Measurements from ENCODE around the gene SPOCK3. TPM values are rescaled to one million over a fixed set of nuclear protein-coding genes. Genes with fewer than 3 reads are reported as not detected.

SPOCK3 gene
- polyA plus RNA-seq, 4 donors, result 3.5 to 8.6 TPM; not detected in 2

DNA sequence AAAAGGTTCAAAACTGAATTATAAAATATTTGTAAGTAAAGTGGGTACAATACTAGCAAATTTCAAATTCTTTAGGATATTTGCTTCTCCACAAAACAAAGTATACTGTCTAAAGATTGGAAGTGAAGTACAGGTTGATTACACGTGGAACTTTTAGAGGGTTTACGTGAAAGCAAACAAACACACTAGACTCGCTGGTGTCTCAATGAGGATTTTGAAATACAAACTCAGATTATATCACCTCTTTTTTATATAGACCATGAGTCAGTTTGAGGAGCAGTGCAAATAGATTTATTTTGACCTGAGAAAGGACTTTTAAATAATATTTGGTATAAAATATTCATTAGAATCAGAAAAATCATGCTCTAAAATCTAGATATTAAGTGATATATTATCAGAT lies 185.0 kb downstream of the SPOCK3 start:
- H3K27ac ChIP-seq (ENCODE audit: low read depth in 1 of 3, low read length in 2 of 3), result no peak overlapping the region
- WGBS, 3 donors, result 81 to 85% (median 82%) methylated on average over 3 of the region's 3 CpGs
- FAIRE-seq, result no peak

DNA sequence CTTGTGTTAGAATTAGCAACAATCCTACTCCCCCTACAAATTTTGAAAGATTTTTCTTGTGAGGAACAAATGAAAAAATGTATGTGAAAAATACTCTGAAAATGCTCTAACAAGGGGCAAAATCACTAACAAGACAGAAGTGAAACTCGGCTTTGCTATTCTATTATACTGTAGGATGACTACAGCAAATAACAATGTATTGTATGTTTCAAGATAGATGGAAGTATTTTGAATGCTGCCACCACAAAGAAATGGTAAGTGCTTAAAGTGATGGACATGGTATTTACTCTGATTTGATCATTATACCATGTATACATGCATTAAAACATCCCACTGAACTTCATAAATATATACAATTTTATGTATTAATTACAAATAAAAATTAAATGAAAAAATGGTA lies 192.8 kb downstream of the SPOCK3 start:
- Histone ChIP-seq H3K36me3 (ENCODE audit: control insufficient read depth in 3 of 3, insufficient read depth in 2 of 3, low read depth in 1 of 3, low read length in 3 of 3) (no peaks in the 10 kb centered on the region), H3K4me1 (ENCODE audit: control insufficient read depth in 3 of 3, insufficient read depth in 2 of 3, low read depth in 1 of 3, low read length in 2 of 3) (no peaks in the 10 kb centered on the region), H3K4me3 (ENCODE audit: low read depth in 1 of 3, low read length in 3 of 3) (no peak overlapping the region), H3K9me3 (ENCODE audit: control insufficient read depth in 2 of 2, insufficient read depth in 1 of 2, low read depth in 1 of 2, low read length in 1 of 2) (no peaks in the 10 kb centered on the region), H3K27me3 (ENCODE audit: control insufficient read depth in 3 of 3, insufficient read depth in 3 of 3, low read length in 3 of 3) (no peaks in the 10 kb centered on the region), H3K27ac (ENCODE audit: low read depth in 1 of 3, low read length in 2 of 3) (no peak overlapping the region)
- WGBS, 3 donors, result 64 to 80% (median 70%) methylated on average over 1 of the region's 1 CpG
- no peak for DNase-seq
- peak; percentile 81 for FAIRE-seq

More for the DNA sequence above, 185.0 kb downstream of the SPOCK3 start:
- Histone ChIP-seq H3K36me3 (ENCODE audit: control insufficient read depth in 3 of 3, insufficient read depth in 2 of 3, low read depth in 1 of 3, low read length in 3 of 3) (no peaks in the 10 kb centered on the region), H3K4me3 (ENCODE audit: low read depth in 1 of 3, low read length in 3 of 3) (no peak overlapping the region), H3K9me3 (ENCODE audit: control insufficient read depth in 2 of 2, insufficient read depth in 1 of 2, low read depth in 1 of 2, low read length in 1 of 2) (no peaks in the 10 kb centered on the region), H3K4me1 (ENCODE audit: control insufficient read depth in 3 of 3, insufficient read depth in 2 of 3, low read depth in 1 of 3, low read length in 2 of 3) (no peaks in the 10 kb centered on the region), H3K27me3 (ENCODE audit: control insufficient read depth in 3 of 3, insufficient read depth in 3 of 3, low read length in 3 of 3) (no peaks in the 10 kb centered on the region)
- DNase-seq, result no peak

DNA sequence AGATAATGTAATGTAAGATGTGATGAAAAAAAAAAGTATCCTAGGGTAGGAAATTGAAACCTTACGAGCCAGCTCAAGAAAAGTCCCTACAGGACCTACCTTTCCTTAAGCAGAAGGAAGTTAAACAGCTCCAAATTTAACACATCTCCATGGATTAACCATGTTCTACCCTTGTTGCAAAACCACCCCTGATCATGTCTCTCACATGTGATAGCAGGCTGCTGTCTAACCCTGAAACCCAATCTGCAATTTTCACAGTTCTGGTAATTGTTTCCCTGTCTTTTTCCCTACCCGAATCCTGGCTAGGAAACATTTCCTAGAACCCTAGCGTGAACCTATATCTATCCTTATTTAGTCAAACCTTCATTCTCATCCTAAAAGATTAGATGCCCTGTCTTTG lies 198.9 kb downstream of the SPOCK3 start:
- FAIRE-seq, result no peak
- no peaks in the 10 kb centered on the region for H3K27me3 ChIP-seq (ENCODE audit: control insufficient read depth in 3 of 3, insufficient read depth in 3 of 3, low read length in 3 of 3)
- 71 to 76% (median 72%) methylated on average over 3 of the region's 3 CpGs for WGBS, 3 donors
- no peak overlapping the region for H3K27ac ChIP-seq (ENCODE audit: low read depth in 1 of 3, low read length in 2 of 3)
- no peak overlapping the region for H3K4me3 ChIP-seq (ENCODE audit: low read depth in 1 of 3, low read length in 3 of 3)
- no peaks in the 10 kb centered on the region for H3K36me3 ChIP-seq (ENCODE audit: control insufficient read depth in 3 of 3, insufficient read depth in 2 of 3, low read depth in 1 of 3, low read length in 3 of 3)
- H3K9me3 ChIP-seq (ENCODE audit: control insufficient read depth in 2 of 2, insufficient read depth in 1 of 2, low read depth in 1 of 2, low read length in 1 of 2), result no peaks in the 10 kb centered on the region
- no peak for DNase-seq
- no peaks in the 10 kb centered on the region for H3K4me1 ChIP-seq (ENCODE audit: control insufficient read depth in 3 of 3, insufficient read depth in 2 of 3, low read depth in 1 of 3, low read length in 2 of 3)

DNA sequence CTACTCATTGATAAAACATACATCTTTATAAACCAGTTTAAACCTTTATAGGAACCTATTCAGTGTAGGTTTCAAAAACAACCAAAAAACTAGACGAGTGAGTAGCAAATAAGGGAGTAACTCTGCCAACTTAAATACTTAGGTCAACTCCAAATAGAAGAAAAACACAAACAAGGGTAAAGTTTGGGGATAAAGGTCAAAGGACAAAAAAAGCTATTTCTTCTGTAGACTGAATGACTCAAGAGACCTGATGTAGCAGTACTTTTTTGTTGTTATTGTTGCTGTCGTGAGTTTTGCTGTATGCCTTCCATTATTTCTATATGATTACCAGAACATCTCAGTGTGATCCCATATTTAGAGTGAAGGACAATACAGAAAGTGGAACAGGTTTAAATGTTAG lies 199.3 kb downstream of the SPOCK3 start:
- no peak overlapping the region for H3K27ac ChIP-seq (ENCODE audit: low read depth in 1 of 3, low read length in 2 of 3)

DNA sequence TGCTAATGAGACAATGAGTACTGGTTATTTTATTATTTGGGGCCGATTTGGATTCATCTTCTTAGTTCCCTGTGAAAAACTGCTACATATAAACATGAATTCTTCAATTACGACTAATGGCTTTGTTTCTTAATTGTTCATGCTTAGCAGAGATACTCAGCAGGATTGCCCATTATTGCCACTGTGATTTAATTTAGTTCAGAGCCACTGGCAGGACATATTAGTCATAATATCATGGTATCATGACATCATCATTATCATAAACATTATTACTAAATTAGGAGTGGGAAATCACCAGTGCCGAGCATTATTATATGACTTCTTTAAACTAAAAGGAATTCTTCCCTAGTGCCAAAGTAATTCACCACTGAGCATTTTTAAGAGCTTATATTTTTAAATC lies 201.4 kb downstream of the SPOCK3 start:
- H3K36me3 ChIP-seq (ENCODE audit: control insufficient read depth in 3 of 3, insufficient read depth in 2 of 3, low read depth in 1 of 3, low read length in 3 of 3), result no peaks in the 10 kb centered on the region
- H3K9me3 ChIP-seq (ENCODE audit: control insufficient read depth in 2 of 2, insufficient read depth in 1 of 2, low read depth in 1 of 2, low read length in 1 of 2), result no peaks in the 10 kb centered on the region
- no peaks in the 10 kb centered on the region for H3K4me1 ChIP-seq (ENCODE audit: control insufficient read depth in 3 of 3, insufficient read depth in 2 of 3, low read depth in 1 of 3, low read length in 2 of 3)
- no peak for DNase-seq
- no peaks in the 10 kb centered on the region for H3K27me3 ChIP-seq (ENCODE audit: control insufficient read depth in 3 of 3, insufficient read depth in 3 of 3, low read length in 3 of 3)
- H3K4me3 ChIP-seq (ENCODE audit: low read depth in 1 of 3, low read length in 3 of 3), result no peak overlapping the region
- 69 to 74% (median 70%) methylated on average over 3 of the region's 3 CpGs for WGBS, 3 donors
- FAIRE-seq, result no peak
- no peak overlapping the region for H3K27ac ChIP-seq (ENCODE audit: low read depth in 1 of 3, low read length in 2 of 3)

More for the DNA sequence above, 199.3 kb downstream of the SPOCK3 start:
- DNase-seq, result no peak
- H3K36me3 ChIP-seq (ENCODE audit: control insufficient read depth in 3 of 3, insufficient read depth in 2 of 3, low read depth in 1 of 3, low read length in 3 of 3), result no peaks in the 10 kb centered on the region
- no peak for FAIRE-seq
- H3K27me3 ChIP-seq (ENCODE audit: control insufficient read depth in 3 of 3, insufficient read depth in 3 of 3, low read length in 3 of 3), result no peaks in the 10 kb centered on the region
- no peak overlapping the region for H3K4me3 ChIP-seq (ENCODE audit: low read depth in 1 of 3, low read length in 3 of 3)
- WGBS, 3 donors, result 33 to 54% (median 51%) methylated on average over 2 of the region's 2 CpGs
- no peaks in the 10 kb centered on the region for H3K4me1 ChIP-seq (ENCODE audit: control insufficient read depth in 3 of 3, insufficient read depth in 2 of 3, low read depth in 1 of 3, low read length in 2 of 3)
- H3K9me3 ChIP-seq (ENCODE audit: control insufficient read depth in 2 of 2, insufficient read depth in 1 of 2, low read depth in 1 of 2, low read length in 1 of 2), result no peaks in the 10 kb centered on the region

DNA sequence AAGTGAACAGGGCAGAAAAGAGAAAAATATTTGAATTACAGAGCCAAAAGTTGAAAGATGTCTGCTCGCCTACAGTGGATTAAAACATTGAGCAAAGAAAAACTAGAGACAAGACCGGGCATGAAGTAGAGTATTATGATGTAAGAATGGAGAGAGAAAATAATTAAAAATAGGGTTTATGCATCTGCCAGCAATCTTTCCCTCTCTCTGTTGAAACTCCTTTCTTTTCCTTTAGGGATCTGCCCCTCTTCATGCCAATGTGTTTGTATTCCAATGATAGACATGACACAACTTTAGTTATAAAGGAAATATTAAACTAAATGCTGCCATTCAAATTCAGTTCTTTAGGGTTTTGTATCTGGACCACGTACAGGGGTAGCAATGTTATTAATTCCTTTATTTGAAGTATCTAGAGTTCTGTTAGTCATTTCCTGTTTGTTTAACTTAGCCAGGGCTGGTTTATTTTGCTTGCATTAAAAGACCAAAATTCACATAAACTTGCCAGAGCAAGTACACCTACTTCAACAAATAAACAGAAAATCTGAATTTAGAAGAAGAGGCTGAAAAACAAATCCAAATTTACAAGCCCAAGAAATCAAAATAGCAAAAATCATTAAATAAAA lies 202.6 kb downstream of the SPOCK3 start:
- FAIRE-seq, result no peak
- Histone ChIP-seq H3K36me3 (ENCODE audit: control insufficient read depth in 3 of 3, insufficient read depth in 2 of 3, low read depth in 1 of 3, low read length in 3 of 3) (no peaks in the 10 kb centered on the region), H3K4me3 (ENCODE audit: low read depth in 1 of 3, low read length in 3 of 3) (no peak overlapping the region), H3K4me1 (ENCODE audit: control insufficient read depth in 3 of 3, insufficient read depth in 2 of 3, low read depth in 1 of 3, low read length in 2 of 3) (no peaks in the 10 kb centered on the region), H3K9me3 (ENCODE audit: control insufficient read depth in 2 of 2, insufficient read depth in 1 of 2, low read depth in 1 of 2, low read length in 1 of 2) (no peaks in the 10 kb centered on the region), H3K27ac (ENCODE audit: low read depth in 1 of 3, low read length in 2 of 3) (no peak overlapping the region), H3K27me3 (ENCODE audit: control insufficient read depth in 3 of 3, insufficient read depth in 3 of 3, low read length in 3 of 3) (no peaks in the 10 kb centered on the region)
- WGBS, 3 donors, result 47 to 71% (median 66%) methylated on average over 3 of the region's 3 CpGs
- no peak for DNase-seq

DNA sequence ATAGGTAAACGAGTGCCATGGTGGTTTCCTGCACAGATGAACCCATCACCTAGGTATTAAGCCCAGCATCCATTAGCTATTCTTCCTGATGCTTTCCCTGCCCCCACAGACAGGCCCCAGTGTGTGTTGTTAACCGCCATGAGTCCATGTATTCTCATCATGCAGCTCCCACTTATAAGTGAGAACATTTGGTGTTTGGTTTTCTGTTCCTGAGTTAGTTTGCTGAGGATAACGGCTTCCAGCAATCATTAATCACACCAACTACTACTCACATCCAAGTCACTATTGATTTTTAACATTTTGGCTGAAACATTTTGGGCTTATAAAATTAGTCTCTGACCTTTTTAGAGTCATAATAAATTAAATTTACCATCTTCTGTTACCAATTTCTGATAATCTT lies 205.3 kb downstream of the SPOCK3 start:
- Histone ChIP-seq H3K4me1 (ENCODE audit: control insufficient read depth in 3 of 3, insufficient read depth in 2 of 3, low read depth in 1 of 3, low read length in 2 of 3) (no peaks in the 10 kb centered on the region), H3K36me3 (ENCODE audit: control insufficient read depth in 3 of 3, insufficient read depth in 2 of 3, low read depth in 1 of 3, low read length in 3 of 3) (no peaks in the 10 kb centered on the region), H3K9me3 (ENCODE audit: control insufficient read depth in 2 of 2, insufficient read depth in 1 of 2, low read depth in 1 of 2, low read length in 1 of 2) (no peaks in the 10 kb centered on the region), H3K27me3 (ENCODE audit: control insufficient read depth in 3 of 3, insufficient read depth in 3 of 3, low read length in 3 of 3) (no peaks in the 10 kb centered on the region), H3K27ac (ENCODE audit: low read depth in 1 of 3, low read length in 2 of 3) (no peak overlapping the region), H3K4me3 (ENCODE audit: low read depth in 1 of 3, low read length in 3 of 3) (no peak overlapping the region)
- FAIRE-seq, result no peak
- 45 to 63% (median 52%) methylated on average over 3 of the region's 3 CpGs for WGBS, 3 donors
- no peak for DNase-seq

DNA sequence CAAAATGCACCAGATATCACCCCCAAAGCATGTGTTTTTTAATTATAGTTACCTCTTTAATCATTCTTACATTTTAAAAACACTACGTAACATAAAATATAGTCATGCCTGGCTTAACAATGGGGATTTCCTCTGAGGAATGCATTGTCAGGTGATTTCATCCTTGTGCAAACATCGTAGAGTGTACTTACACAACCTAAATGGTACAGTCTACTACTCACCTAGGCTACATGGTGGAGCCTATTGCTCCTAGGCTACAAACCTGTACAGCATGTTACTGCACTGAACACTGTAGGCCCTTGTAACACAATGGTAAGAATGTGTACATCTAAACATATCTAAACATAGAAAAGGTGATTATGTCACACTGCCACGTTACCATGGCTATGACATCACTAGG lies 208.6 kb downstream of the SPOCK3 start:
- H3K9me3 ChIP-seq (ENCODE audit: control insufficient read depth in 2 of 2, insufficient read depth in 1 of 2, low read depth in 1 of 2, low read length in 1 of 2), result no peaks in the 10 kb centered on the region
- H3K4me1 ChIP-seq (ENCODE audit: control insufficient read depth in 3 of 3, insufficient read depth in 2 of 3, low read depth in 1 of 3, low read length in 2 of 3), result no peaks in the 10 kb centered on the region
- H3K27ac ChIP-seq (ENCODE audit: low read depth in 1 of 3, low read length in 2 of 3), result no peak overlapping the region
- FAIRE-seq, result no peak
- H3K27me3 ChIP-seq (ENCODE audit: control insufficient read depth in 3 of 3, insufficient read depth in 3 of 3, low read length in 3 of 3), result no peaks in the 10 kb centered on the region
- DNase-seq, result no peak
- no peak overlapping the region for H3K4me3 ChIP-seq (ENCODE audit: low read depth in 1 of 3, low read length in 3 of 3)
- WGBS, 3 donors, result 35 to 71% (median 41%) methylated on average over 3 of the region's 3 CpGs
- no peaks in the 10 kb centered on the region for H3K36me3 ChIP-seq (ENCODE audit: control insufficient read depth in 3 of 3, insufficient read depth in 2 of 3, low read depth in 1 of 3, low read length in 3 of 3)

DNA sequence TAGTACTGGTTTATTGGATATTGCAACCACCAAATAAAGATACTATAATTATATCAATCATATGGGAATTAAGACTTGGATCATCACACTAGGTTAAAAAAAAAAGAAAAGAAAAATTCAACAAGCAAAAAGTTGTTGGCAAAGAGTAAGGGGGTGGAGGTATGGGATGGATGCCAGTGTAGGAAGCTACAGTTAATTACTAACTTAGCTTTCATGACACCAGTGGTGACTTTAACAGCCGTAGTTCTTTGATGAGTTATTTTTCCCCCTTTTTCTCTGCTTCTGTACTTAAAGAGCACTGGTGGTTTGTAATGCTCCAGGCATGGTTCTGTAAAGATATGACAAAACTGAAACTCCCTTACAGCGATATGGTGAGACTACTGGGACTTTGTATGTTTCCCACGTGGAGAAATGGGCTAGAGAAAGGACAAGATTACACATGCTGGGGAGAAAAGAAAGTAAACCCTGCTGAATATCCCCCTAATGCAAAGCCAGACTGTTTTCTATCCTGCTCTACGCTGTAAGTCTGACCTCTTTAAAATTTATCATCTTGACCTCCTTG lies 210.8 kb downstream of the SPOCK3 start:
- WGBS, 3 donors, result 42 to 50% (median 45%) methylated on average over 4 of the region's 4 CpGs
- no peak overlapping the region for H3K4me3 ChIP-seq (ENCODE audit: low read depth in 1 of 3, low read length in 3 of 3)

More for the DNA sequence above, 210.8 kb downstream of the SPOCK3 start:
- no peak overlapping the region for H3K27ac ChIP-seq (ENCODE audit: low read depth in 1 of 3, low read length in 2 of 3)
- H3K36me3 ChIP-seq (ENCODE audit: control insufficient read depth in 3 of 3, insufficient read depth in 2 of 3, low read depth in 1 of 3, low read length in 3 of 3), result no peaks in the 10 kb centered on the region
- no peaks in the 10 kb centered on the region for H3K27me3 ChIP-seq (ENCODE audit: control insufficient read depth in 3 of 3, insufficient read depth in 3 of 3, low read length in 3 of 3)
- no peaks in the 10 kb centered on the region for H3K4me1 ChIP-seq (ENCODE audit: control insufficient read depth in 3 of 3, insufficient read depth in 2 of 3, low read depth in 1 of 3, low read length in 2 of 3)
- no peaks in the 10 kb centered on the region for H3K9me3 ChIP-seq (ENCODE audit: control insufficient read depth in 2 of 2, insufficient read depth in 1 of 2, low read depth in 1 of 2, low read length in 1 of 2)
- no peak for DNase-seq
- FAIRE-seq, result no peak

Data from small intestine (tissue), 7 donors.